ENCODE measurements around the gene CLTRN.

DNA sequence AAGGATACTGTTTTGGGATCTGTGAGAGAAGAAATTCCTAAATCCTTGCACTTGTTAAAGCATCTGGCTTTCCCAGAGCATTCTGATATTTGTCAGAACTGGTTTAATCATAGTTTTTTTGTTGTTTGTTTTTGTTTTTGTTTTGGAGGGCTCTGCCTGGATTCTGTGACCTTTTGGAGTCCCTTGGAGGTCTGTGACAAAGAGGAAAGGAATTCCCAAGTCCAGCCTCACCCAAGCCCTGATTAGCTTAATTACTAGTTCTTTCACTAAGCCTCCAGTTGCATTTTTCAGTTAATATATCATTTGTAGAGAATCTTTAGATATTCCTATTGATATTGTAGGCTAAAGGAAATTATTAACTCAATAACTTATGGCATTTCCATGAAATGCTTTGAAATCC, 64.6 kb downstream of the CLTRN start:
- TF ChIP-seq, protein P1, sequence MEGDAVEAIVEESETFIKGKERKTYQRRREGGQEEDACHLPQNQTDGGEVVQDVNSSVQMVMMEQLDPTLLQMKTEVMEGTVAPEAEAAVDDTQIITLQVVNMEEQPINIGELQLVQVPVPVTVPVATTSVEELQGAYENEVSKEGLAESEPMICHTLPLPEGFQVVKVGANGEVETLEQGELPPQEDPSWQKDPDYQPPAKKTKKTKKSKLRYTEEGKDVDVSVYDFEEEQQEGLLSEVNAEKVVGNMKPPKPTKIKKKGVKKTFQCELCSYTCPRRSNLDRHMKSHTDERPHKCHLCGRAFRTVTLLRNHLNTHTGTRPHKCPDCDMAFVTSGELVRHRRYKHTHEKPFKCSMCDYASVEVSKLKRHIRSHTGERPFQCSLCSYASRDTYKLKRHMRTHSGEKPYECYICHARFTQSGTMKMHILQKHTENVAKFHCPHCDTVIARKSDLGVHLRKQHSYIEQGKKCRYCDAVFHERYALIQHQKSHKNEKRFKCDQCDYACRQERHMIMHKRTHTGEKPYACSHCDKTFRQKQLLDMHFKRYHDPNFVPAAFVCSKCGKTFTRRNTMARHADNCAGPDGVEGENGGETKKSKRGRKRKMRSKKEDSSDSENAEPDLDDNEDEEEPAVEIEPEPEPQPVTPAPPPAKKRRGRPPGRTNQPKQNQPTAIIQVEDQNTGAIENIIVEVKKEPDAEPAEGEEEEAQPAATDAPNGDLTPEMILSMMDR (conservative IDR thresholded peaks at IDR 0.05; ENCODE audit: low read length): no peak
- no peak for TF ChIP-seq EZH2phosphoT487 (IDR thresholded peaks at IDR 0.05; ENCODE audit: borderline replicate concordance)
